Measurements from ENCODE around the gene DUT. TPM values are rescaled to one million over a fixed set of nuclear protein-coding genes. Genes with fewer than 3 reads are reported as not detected.

Gene DUT
- total RNA-seq, 1 donor, result 45.3 TPM

GRCh38 chr15:48334260-48334659, 3.0 kb downstream of the DUT start:
- H3K4me3 ChIP-seq (ENCODE audit: low read depth, low read length), result no peak overlapping the region
- TF ChIP-seq CTCF (IDR thresholded peaks at IDR 0.05; ENCODE audit: insufficient read depth, low read depth, low read length), result no peak
- DNase-seq (ENCODE audit: low read depth), result no peak

GRCh38 chr15:48336940-48337339, 5.7 kb downstream of the DUT start:
- H3K4me3 ChIP-seq (ENCODE audit: low read depth, low read length), result no peak overlapping the region
- DNase-seq (ENCODE audit: low read depth), result no peak
- TF ChIP-seq CTCF (IDR thresholded peaks at IDR 0.05; ENCODE audit: insufficient read depth, low read depth, low read length), result peak; percentile 38

- DNase-seq (ENCODE audit: low read depth), result no peak
- no peak for TF ChIP-seq CTCF (IDR thresholded peaks at IDR 0.05; ENCODE audit: insufficient read depth, low read depth, low read length)
- no peak overlapping the region for H3K4me3 ChIP-seq (ENCODE audit: low read depth, low read length)
Measured at GRCh38 chr15:48337607-48338006, 6.4 kb downstream of the DUT start.

GRCh38 chr15:48340111-48340510, 8.9 kb downstream of the DUT start:
- no peak for TF ChIP-seq CTCF (IDR thresholded peaks at IDR 0.05; ENCODE audit: insufficient read depth, low read depth, low read length)
- no peak for DNase-seq (ENCODE audit: low read depth)
- H3K4me3 ChIP-seq (ENCODE audit: low read depth, low read length), result no peak overlapping the region

- DNase-seq (ENCODE audit: low read depth), result no peak
- TF ChIP-seq CTCF (IDR thresholded peaks at IDR 0.05; ENCODE audit: insufficient read depth, low read depth, low read length), result no peak
- H3K4me3 ChIP-seq (ENCODE audit: low read depth, low read length), result no peak overlapping the region
Measured at GRCh38 chr15:48343865-48344264, 12.6 kb downstream of the DUT start.

GRCh38 chr15:48345516-48345915, 14.3 kb downstream of the DUT start:
- no peak for DNase-seq (ENCODE audit: low read depth)
- no peak for TF ChIP-seq CTCF (IDR thresholded peaks at IDR 0.05; ENCODE audit: insufficient read depth, low read depth, low read length)
- H3K4me3 ChIP-seq (ENCODE audit: low read depth, low read length), result no peak overlapping the region

GRCh38 chr15:48352474-48353072, 21.3 kb downstream of the DUT start:
- peak; percentile 73 for DNase-seq (ENCODE audit: low read depth)
- H3K4me3 ChIP-seq (ENCODE audit: low read depth, low read length), result no peak overlapping the region
- peak; percentile 79 for TF ChIP-seq CTCF (IDR thresholded peaks at IDR 0.05; ENCODE audit: insufficient read depth, low read depth, low read length)

All from fibroblast of villous mesenchyme (primary cell).